B cell (primary cell): ENCODE results near the gene PDZD2. TPM values are rescaled to one million over a fixed set of nuclear protein-coding genes. Genes with fewer than 3 reads are reported as not detected.

Experiments used
- ATAC-seq: fragments of 200-7000 bp; cut with Tn5 transposase; one replicate; pipeline ENCODE4 v1.10.0; 2021; ENCODE audit warnings: low read depth, mild to moderate bottlenecking, moderate number of reproducible peaks, moderate library complexity
- CTCF ChIA-PET: fragments of 350-600 bp; sonication (Branson Sonifier 250); formaldehyde crosslinking; loops from one replicate; lab custom pipeline; 2021; ENCODE audit warnings: antibody characterized with exemption, inconsistent platforms; lab: Charles Lee
- POLR2A ChIA-PET: fragments of 350-600 bp; sonication (Branson Sonifier 250); formaldehyde crosslinking; loops from one replicate; lab custom pipeline; 2021; ENCODE audit warnings: antibody characterized with exemption; lab: Charles Lee
- DNase-seq: peaks from one replicate; pipeline ENCODE4 v3.0.0; 2013
- H2AFZ ChIP-seq: 2 replicates; pipeline ENCODE4 v1.6.1; 2012; ENCODE audit warnings: mild to moderate bottlenecking, low read depth, low read length; ENCODE audit not compliant: insufficient read depth, poor library complexity, severe bottlenecking
- H3K27ac ChIP-seq, 2 donors: 1 replicate in 1 of 2; 2 replicates in 1 of 2; pipeline ENCODE4 v1.5.1; 2012 to 2013; ENCODE audit warnings: low read length in 2 of 2, mild to moderate bottlenecking in 2 of 2, moderate library complexity in 1 of 2
- H3K27me3 ChIP-seq, 4 experiments: fragments of 200-600 bp in 1 of 4; sonication (generic) in 1 of 4; replicated peaks in 1 of 4; 1 replicate in 2 of 4; 2 replicates in 2 of 4; pipeline versions ENCODE4 v1.6.1 to v1.7.0; 2013 to 2016; ENCODE audit warnings: low read length in 3 of 4, mild to moderate bottlenecking in 2 of 4, mixed read lengths in 1 of 4, moderate library complexity in 1 of 4; ENCODE audit not compliant: insufficient read depth in 4 of 4, control insufficient read depth in 3 of 4; ENCODE audit errors: control extremely low read depth in 1 of 4
- H3K36me3 ChIP-seq, 2 experiments: replicated peaks in 1 of 2; 1 replicate in 1 of 2; 2 replicates in 1 of 2; pipeline versions ENCODE4 v1.6.1 to v1.7.1; 2013; ENCODE audit warnings: low read length in 1 of 2; ENCODE audit not compliant: insufficient read depth in 2 of 2, control insufficient read depth in 1 of 2; ENCODE audit errors: control extremely low read depth in 1 of 2, extremely low read depth in 1 of 2
- H3K4me1 ChIP-seq, 2 donors: fragments of 200-600 bp in 1 of 2; sonication (generic) in 1 of 2; 1 replicate in 1 of 2; 2 replicates in 1 of 2; pipeline versions ENCODE4 v1.5.1 to v1.6.1; 2013 to 2017; ENCODE audit warnings: low read length in 2 of 2; ENCODE audit not compliant: control insufficient read depth in 2 of 2, insufficient read depth in 2 of 2
- H3K4me2 ChIP-seq: replicated peaks from 2 replicates; pipeline ENCODE3; 2012; ENCODE audit warnings: mild to moderate bottlenecking, low read depth, low read length; ENCODE audit not compliant: poor library complexity, severe bottlenecking
- H3K4me3 ChIP-seq, 5 experiments: fragments of 200-600 bp in 1 of 5; sonication (generic) in 1 of 5; 1 replicate in 3 of 5; 2 replicates in 2 of 5; pipeline versions ENCODE4 v1.5.1 to v1.7.0; 2011 to 2016; ENCODE audit warnings: low read length in 4 of 5, mild to moderate bottlenecking in 4 of 5, low read depth in 2 of 5, control low read depth in 1 of 5, moderate library complexity in 1 of 5; ENCODE audit not compliant: insufficient read depth in 1 of 5; ENCODE audit errors: control extremely low read depth in 1 of 5, extremely low read depth in 1 of 5
- H3K79me2 ChIP-seq: fragments of 200-600 bp; sonication (generic); one replicate; pipeline ENCODE4 v1.6.0; 2016; ENCODE audit warnings: low read length; ENCODE audit not compliant: control insufficient read depth, insufficient read depth
- H3K9ac ChIP-seq: fragments of 200-600 bp; sonication (generic); 2 replicates; pipeline ENCODE4 v1.6.1; 2017; ENCODE audit warnings: mild to moderate bottlenecking, low read length, moderate library complexity
- H3K9me3 ChIP-seq, 3 donors: one replicate each; pipeline versions ENCODE4 v1.6.1 to v1.7.1; 2013; ENCODE audit warnings: low read length in 2 of 3; ENCODE audit not compliant: control insufficient read depth in 2 of 3, insufficient read depth in 1 of 3; ENCODE audit errors: control extremely low read depth in 1 of 3
- H4K20me1 ChIP-seq: 2 replicates; pipeline ENCODE4 v1.6.0; 2012; ENCODE audit warnings: mild to moderate bottlenecking, low read length; ENCODE audit not compliant: insufficient read depth, control insufficient read depth, poor library complexity, severe bottlenecking
- H3K27ac Mint-ChIP-seq: one replicate; pipeline ENCODE4 v1.8.0; 2021; ENCODE audit warnings: mixed read lengths
- H3K27me3 Mint-ChIP-seq: one replicate; pipeline ENCODE4 v1.8.0; 2021; ENCODE audit warnings: mixed read lengths
- H3K4me1 Mint-ChIP-seq: one replicate; pipeline ENCODE4 v1.8.0; 2021; ENCODE audit warnings: mixed read lengths
- H3K4me3 Mint-ChIP-seq: one replicate; pipeline ENCODE4 v1.8.0; 2021; ENCODE audit warnings: mixed read lengths
- H3K9me3 Mint-ChIP-seq: one replicate; pipeline ENCODE4 v1.8.0; 2022; ENCODE audit warnings: mixed read lengths; ENCODE audit not compliant: insufficient read depth
- CTCF ChIP-seq: fragments of 200-600 bp; IDR thresholded peaks from one replicate; pipeline ENCODE4 v1.8.0; 2022; ENCODE audit warnings: antibody characterized with exemption, mild to moderate bottlenecking
- EZH2 ChIP-seq: IDR thresholded peaks from 2 replicates; pipeline ENCODE4 v1.6.1; 2012; ENCODE audit warnings: borderline replicate concordance, low read depth, mild to moderate bottlenecking, moderate library complexity, low read length; ENCODE audit not compliant: insufficient read depth, poor library complexity, severe bottlenecking
- WGBS: methylation state at CpG from one replicate; pipeline ENCODE4 v1.1.5; 2013; ENCODE audit warnings: missing lambda C conversion rate; ENCODE audit not compliant: insufficient coverage; 5-methylcytosine and 5-hydroxymethylcytosine counted together
- intact Hi-C: fragments of 100-400 bp; cut with micrococcal nuclease; formaldehyde crosslinking; loops from one replicate; pipeline ENCODE4 v1.10.0; 2022
- polyA plus RNA-seq: library from polyadenylated mRNA; depleted of rRNA; stranded (reverse); fragments of >200 nt; gene quantifications from 2 replicates; pipeline ENCODE4 v1.2.3, GENCODE V29; 2012
- total RNA-seq, 2 donors: library from RNA; stranded (reverse); fragments of 120-200 nt in 1 of 2; gene quantifications; 1 replicate in 1 of 2; 2 replicates in 1 of 2; pipeline versions ENCODE4 v1.2.3 to v1.2.4, GENCODE V29; 2013 to 2022

Gene PDZD2
- total and polyA plus RNA-seq, 2 donors (not counting 1 experiment from before 2014, with no cell fraction given) = not detected

GRCh38 chr5:32108167-32108566, 469.2 kb downstream of the PDZD2 start:
- Mint-ChIP-seq H3K27me3 (no peaks in the 10 kb centered on the region), H3K9me3 (no peaks in the 10 kb centered on the region), H3K4me3 (no peak overlapping the region), H3K4me1 (no peaks in the 10 kb centered on the region), H3K27ac (no peak overlapping the region)
- ChIA-PET POLR2A (no interaction called here), CTCF (interaction anchor here (1.2 to 2.7 kb wide), 2 partner anchors 15 to 126 kb away, joined by 4 to 11 read pairs; no protein-coding TSS in a partner anchor)
- H3K27me3 ChIP-seq = no peaks in the 10 kb centered on the region
- ATAC-seq (no peak), DNase-seq (no peak)
- H3K4me1 ChIP-seq = no peaks in the 10 kb centered on the region
- H3K79me2 ChIP-seq = no peaks in the 10 kb centered on the region
- no peaks in the 10 kb centered on the region for H3K9me3 ChIP-seq
- no peaks in the 10 kb centered on the region for H4K20me1 ChIP-seq
- no peak overlapping the region for H3K27ac ChIP-seq
- TF ChIP-seq EZH2 (no peak), CTCF (no peak)
- H3K4me2 ChIP-seq = no peak overlapping the region
- WGBS = 100% methylated on average over 1 of the region's 4 CpGs
- H3K4me3 ChIP-seq = no peak overlapping the region
- intact Hi-C loops = no loop called here
- H3K36me3 ChIP-seq = peaks cover 5 to 52% of the 10 kb centered on the region in 2 experiments
- no peak overlapping the region for H2AFZ ChIP-seq
- H3K9ac ChIP-seq = no peak overlapping the region

- Histone ChIP-seq H3K27me3 (no peaks in the 10 kb centered on the region), H3K36me3 (peaks cover 7 to 47% of the 10 kb centered on the region in 2 experiments), H4K20me1 (no peaks in the 10 kb centered on the region), H3K4me1 (no peaks in the 10 kb centered on the region), H3K27ac (no peak overlapping the region), H2AFZ (no peak overlapping the region), H3K79me2 (no peaks in the 10 kb centered on the region), H3K4me3 (no peak overlapping the region), H3K9ac (no peak overlapping the region), H3K9me3 (no peaks in the 10 kb centered on the region), H3K4me2 (no peak overlapping the region)
- H3K4me1 Mint-ChIP-seq = no peaks in the 10 kb centered on the region
- H3K9me3 Mint-ChIP-seq = no peaks in the 10 kb centered on the region
- no peak overlapping the region for H3K27ac Mint-ChIP-seq
- WGBS = 98% methylated on average over 5 of the region's 10 CpGs
- H3K4me3 Mint-ChIP-seq = no peak overlapping the region
- H3K27me3 Mint-ChIP-seq = no peaks in the 10 kb centered on the region
- TF ChIP-seq CTCF = no peak
- ChIA-PET CTCF (interaction anchor here (0.5 kb wide), 1 partner anchor 1153 kb away, joined by 4 read pairs; no protein-coding TSS in a partner anchor), POLR2A (no interaction called here)
- intact Hi-C loops = no loop called here
- no peak for DNase-seq
- ATAC-seq = no peak
These were observed 470.3 kb downstream of the PDZD2 start for GRCh38 chr5:32109236-32109635.
